Stimulated activated CD4-positive, alpha-beta T cell treated with anti-CD3 and anti-CD28 coated beads, TNF-alpha, amount 100 ng/mL, for 1 hour (primary cell): Measurements from ENCODE around the gene BCAS3.

ENCODE experiments used
- DNase-seq, 3 donors: peaks; one replicate each; pipeline ENCODE4 v3.0.0-alpha.2; 2020; ENCODE audit warnings: low read depth in 3 of 3, low spot score in 1 of 3

BCAS3 gene

DNA sequence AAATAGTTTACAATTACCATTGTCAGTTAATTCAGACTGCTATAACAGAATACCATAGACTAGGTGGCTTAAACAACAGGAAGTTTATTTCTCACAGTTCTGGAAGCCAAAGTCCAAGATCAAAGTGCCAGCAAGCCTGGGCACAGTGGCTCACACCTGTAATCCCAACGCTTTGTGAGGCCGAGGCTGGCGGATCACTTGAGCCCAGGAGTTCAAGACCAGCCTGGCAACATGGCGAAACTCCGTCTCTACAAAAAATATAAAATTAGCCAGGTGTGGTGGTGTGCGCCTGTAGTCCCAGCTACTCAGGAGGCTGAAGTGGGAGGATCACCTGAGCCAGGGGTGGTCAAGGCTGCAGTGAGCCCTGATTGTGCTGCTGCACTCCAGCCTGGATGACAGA, 650.7 kb downstream of the BCAS3 start:
- DNase-seq: no peak

DNA sequence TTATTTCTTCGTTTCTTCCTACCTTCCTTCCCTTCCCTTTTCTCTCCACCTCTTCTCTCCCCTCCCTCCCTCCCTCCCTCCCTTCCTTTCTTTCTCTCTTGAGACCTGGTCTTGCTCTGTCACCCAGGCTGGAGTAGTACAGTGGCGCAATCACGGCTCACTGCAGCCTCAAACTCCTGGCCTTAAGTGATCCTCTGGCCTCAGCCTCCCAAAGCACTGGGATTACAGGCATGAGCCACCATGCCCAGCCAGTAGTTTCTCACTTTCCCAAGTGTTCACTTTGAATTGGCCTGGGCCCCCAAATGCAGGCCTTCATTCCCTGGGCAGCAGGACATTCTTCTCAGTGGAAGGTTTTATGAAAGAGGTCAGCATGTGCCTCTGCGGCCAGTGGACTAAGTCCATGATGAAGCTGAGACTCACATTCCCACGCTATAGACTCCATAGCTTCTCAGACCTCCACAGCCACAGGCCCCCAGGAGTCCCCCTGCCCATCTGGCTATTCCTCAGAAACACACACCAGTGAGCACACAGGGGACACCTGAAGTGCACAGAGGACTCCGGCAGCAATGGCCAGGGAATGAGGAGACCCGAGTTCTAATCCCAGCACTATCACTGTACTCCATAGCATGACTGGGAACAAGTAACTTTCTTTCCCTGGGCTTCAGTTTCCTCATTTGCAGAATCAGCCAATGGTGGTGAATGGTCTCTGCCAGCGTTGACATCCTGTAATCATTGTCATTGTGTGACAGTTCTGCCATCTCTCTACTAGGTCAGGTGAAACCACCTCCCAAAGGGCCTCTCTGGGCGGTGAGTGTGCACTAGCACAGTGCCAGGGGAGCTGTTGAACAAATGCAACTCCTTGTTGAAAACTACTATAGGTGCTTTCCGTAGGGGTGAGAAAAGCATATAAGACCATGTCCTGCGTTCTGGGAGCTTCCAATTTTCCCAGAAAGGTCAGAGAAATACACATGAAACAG, 652.8 kb downstream of the BCAS3 start:
- DNase-seq: no peak

- DNase-seq: no peak
These were observed 653.5 kb downstream of the BCAS3 start for GRCh38 chr17:61331178-61331577.

- no peak for DNase-seq
These were observed 654.2 kb downstream of the BCAS3 start for GRCh38 chr17:61331886-61332285.

DNA sequence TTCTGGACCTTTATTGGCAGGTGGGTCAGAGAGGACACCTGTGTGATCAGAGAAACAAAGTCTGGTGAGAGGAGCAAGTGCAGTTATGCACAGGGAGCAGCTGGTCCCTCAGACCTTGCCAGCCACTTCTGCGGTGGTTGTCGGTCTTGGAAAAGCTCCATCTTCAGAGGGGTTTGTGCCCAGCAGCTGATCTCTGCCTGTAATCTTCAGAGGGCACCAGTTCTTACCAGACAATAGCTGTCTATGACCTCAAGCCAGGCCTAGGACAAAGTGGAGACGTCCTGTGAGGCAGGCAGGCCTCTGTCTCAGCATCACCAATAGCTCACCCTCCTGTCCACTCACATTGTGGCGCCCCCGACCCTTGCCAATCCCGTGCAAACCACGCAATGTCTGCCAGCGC, 655.5 kb downstream of the BCAS3 start:
- no peak for DNase-seq

- no peak for DNase-seq
These were observed 657.0 kb downstream of the BCAS3 start for GRCh38 chr17:61334673-61335072.

DNA sequence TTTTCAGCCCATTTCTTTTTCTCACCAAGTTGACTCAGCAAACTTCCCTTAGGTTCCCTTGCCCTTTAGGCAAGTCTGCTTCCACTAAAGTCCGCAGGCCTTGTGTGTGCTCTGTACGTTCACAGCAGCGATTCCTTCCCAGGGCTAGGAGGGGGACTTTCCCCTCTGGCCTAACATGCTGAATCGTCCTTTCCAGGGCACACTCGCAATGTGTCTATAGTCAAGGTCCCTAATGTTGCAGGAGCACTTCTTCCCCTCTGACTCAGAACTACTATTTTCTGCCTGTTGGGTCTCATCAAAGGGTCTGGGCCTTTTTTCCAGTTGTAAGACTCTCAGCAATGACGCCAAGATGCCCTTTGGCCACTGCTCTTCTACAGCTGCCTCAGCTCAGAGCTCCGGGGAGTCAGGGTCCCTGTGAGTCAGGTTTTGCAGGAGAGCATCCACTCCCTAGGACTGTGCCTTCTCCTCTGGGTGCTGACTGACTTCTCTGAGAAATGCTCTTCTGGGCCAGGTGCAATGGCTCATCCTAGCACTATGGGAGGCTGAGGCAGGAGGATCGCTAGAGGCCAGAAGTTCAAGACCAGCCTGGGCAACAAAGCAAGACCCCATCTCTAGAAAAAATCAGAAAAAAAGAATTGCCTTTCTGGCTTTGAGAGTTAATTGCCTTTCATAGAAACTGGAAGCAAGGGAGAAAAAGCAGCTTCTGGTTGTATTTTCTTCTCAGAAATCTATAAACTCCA, 657.6 kb downstream of the BCAS3 start:
- no peak for DNase-seq

DNA sequence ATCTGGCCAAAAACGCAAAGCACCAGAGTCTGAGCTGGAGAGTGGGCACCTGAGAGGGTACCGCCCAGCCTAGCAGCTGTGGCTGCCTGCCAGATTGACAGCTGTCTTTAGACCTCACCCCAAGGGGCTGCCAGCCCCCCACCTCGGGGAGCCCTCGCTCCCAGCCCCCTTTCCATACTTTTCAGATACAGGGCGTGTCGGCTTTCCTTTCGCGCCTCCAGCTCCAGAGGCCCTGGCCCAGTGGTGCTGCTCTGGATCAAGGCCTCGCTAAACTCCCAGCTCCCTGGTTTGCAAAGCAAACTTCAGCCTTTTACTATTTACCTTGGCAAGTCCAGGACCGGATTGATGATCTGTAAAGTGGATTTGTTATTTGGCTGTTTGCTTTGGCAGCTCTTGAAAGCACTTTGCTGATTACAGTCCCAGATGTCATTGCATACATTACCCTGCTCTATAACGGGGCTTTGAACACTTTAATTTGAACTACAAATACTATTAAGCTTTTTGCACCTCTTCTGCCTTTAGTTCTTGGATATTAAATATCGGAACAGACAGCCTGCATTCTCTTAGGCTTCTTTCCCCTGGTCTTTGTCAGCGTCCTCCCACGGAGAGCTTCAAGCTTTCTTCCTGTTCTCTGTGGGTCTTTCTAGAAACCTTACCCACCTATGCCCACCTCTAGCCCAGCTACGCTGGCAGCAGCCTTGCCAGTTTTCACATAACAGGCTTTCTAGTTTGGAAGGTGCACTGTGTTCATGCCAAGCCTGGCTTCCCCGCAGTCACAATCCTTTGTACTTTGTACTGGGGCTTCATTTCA, 658.4 kb downstream of the BCAS3 start:
- DNase-seq: no peak

DNA sequence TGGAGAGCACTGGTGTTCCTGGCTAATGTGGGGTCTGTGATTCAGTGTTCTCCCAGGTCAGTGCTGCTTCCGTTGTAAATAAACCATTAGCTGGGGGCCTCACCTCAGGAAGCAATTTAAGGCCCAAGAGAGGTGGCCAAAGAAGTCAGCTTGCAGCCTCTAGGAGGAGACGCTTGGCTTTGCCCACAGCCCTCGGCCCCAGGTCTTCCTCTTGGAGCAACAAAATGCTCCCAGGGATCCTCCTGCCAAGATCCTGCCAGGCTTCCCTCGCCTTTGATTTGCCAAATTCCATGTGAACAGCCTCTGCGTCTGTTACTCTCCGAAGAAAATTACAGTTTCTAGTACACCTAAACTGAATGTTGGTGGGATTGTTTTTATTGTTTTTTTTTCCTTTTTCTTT, 659.6 kb downstream of the BCAS3 start:
- DNase-seq: no peak

- DNase-seq: no peak
These were observed 660.5 kb downstream of the BCAS3 start for GRCh38 chr17:61338000-61338798.

DNA sequence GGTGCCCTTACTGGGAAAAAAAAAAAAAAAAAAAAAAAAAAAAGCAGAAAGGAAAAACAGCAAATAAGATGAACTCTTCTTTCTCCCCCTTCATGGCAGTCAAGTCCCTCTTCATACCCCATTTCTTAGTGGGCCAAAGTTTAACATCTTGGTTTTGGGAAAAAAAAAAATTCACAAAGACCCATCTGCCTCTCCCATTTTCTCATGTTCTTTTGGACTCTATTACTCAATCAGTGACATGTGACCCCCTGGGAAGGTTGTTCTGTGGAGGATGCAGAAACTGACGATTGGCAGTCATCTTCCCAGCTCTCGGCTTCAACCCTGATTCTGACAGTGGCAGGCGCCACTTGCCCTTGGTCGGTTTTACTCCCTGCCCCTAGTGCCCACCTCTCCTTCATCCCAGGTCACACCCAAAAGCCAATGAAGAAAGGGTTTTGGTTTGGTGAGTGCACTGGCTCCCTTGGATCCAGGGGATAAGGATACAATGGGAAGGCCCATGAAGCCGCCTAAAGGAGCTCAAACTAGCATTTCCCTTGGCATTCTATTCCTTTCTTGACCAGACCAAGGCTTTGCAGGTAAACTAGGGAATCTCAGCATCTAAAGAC, 661.3 kb downstream of the BCAS3 start:
- no peak for DNase-seq

GRCh38 chr17:61340431-61341209, 663.0 kb downstream of the BCAS3 start:
- DNase-seq: no peak

GRCh38 chr17:61343576-61343975, 665.9 kb downstream of the BCAS3 start:
- DNase-seq: no peak

GRCh38 chr17:61345061-61345460, 667.4 kb downstream of the BCAS3 start:
- no peak for DNase-seq

DNA sequence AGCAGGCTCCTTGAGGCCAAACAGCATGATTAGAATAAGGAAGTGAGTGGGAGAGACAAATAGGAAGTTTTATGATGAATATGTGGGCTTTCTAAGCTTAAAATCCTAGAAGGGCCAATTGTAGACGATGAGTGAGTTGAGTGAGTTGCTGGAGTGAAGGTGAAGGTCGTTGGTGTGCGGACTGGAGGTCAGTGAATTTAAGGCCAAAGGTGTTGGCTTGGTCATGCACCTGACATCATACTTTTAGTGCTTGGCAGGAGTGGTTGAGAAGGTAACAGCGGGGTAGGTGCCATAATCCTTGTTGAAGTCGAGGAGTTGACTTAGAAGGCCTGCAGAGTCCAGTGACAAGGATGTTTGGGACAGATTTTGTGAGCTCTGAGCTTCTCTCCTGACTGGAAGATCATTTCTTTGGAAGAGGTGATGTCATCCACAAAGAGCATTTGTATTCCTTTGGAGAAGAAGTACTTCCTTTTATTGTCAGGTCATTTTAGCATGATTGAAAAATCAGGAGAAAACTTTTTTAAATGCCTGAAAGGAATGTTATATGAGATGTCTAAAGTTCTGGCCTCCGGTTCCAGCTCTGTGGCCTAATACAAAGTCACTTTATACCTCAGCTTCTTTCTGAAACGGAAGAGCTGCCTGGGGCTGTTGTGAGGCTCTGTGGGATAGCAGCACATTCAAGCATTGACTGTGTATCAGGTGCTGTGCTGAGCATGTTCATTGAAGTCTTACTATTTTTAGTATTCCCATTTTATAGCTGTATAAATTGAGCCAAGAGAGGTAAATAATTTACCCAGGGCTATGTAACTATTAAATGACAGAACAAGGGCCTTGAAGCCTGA, 668.4 kb downstream of the BCAS3 start:
- no peak for DNase-seq

DNA sequence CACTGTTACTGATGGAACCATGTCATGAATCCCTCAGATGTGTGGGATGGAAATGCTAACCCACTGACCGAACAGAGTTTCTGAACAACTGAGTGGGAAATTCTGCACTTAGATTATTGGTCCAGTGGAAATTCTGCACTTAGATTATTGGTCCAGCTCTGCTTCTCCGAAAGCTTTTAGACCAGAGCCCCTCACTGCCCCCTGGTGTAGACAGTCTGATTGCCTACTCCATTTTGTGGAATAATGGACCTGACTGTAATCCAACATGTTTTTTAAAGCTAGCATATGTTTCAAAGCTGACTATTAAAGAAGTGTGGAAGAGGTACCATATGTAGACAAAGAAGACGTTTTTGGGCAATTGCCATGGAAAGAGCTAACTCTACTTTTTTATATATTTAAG, 671.7 kb downstream of the BCAS3 start:
- no peak for DNase-seq

DNA sequence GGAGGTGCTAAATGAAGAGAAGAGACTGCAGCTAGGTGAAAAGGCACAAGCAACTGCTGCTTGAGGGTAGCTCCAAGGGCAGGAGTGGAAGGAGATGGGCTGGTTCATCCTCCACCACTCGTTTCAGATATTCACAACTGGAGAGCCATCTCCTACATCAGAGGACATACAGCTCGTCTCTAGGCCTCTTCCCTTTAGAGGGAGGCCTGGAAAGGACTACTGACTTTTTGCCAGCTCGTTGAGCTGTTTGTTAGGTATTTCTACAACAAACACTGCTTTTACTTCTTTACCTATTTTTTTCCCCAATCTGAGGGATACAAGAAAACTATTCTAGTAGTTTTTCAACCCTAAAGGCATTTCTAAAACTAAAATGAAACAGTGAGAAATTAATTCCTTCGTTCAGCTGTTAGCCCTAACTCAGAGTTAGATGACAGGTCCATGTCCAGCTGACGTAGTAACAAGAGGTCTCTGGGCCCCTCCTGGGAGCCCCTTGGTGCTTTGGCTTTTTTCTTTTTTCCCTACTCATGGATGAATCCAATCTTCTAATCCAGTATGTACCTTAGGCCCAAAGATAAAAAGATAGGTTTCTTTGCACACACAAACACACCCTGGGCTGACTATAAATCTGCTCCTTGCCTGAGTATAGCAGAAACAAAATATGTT, 674.2 kb downstream of the BCAS3 start:
- DNase-seq: no peak

- no peak for DNase-seq
These were observed 674.7 kb downstream of the BCAS3 start for GRCh38 chr17:61352408-61352770.
